NOMO-1 (cell line): ENCODE results near the gene PAFAH1B1.
A peak's percentile ranks its signal among the peaks of the same experiment; 100 is the strongest.
"Not testable (repeated sequence)": the region's sequence is repeated elsewhere in the genome, so short reads cannot be mapped to it uniquely, and the experiment has no call there.

ENCODE experiments used
- DNase-seq, 2 experiments: peaks; one replicate each; lab custom pipeline; 2025; ENCODE audit not compliant: unreplicated experiment in 2 of 2; lab: John Stamatoyannopoulos, UW

PAFAH1B1 gene

DNA sequence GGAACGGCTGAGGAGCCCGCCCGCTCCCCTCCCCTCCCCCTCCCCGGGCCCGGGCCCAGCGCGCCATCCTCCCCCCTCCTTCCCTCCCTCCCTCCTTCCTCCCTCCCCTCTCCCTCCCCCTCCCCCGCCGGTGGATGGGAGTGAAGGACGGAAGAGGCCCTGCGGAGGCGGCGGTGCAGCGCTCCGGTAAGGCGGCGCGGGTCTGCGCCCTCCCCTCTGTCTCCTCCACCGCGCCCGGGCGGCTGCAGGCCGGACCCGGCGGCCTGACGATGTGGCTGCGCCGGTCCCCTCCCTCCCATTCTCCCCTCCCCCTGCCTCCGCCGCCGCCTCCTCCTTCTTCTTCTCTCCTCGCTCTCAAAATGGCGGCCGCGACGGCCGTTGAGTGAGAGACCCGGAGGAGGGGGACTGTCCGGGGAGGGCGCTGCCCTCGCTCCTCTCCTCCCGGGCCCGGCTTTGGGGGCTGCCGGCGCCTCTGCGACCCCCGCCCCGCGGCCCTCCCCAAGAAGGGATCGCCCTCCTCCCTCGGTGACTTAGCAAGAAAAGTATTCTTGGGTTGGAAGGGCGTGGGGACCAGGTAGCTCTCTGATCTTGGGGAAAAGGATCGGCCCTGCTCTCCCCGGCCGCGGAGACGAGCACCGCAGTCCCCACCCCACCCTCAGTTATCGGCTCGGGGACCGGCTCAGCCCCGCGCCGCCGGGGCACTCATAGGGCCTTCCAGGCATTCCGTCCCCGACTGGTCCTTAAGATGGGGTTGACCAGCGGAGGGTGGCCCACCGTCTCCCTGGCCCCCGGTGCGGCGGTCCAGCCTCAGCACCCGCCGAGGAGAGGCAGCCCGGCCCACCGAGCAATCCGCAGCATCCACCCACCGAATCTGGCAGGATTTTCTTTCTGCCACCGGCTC is 617 bp downstream of the PAFAH1B1 start:
- peak; percentile 47 to 84 for DNase-seq

DNA sequence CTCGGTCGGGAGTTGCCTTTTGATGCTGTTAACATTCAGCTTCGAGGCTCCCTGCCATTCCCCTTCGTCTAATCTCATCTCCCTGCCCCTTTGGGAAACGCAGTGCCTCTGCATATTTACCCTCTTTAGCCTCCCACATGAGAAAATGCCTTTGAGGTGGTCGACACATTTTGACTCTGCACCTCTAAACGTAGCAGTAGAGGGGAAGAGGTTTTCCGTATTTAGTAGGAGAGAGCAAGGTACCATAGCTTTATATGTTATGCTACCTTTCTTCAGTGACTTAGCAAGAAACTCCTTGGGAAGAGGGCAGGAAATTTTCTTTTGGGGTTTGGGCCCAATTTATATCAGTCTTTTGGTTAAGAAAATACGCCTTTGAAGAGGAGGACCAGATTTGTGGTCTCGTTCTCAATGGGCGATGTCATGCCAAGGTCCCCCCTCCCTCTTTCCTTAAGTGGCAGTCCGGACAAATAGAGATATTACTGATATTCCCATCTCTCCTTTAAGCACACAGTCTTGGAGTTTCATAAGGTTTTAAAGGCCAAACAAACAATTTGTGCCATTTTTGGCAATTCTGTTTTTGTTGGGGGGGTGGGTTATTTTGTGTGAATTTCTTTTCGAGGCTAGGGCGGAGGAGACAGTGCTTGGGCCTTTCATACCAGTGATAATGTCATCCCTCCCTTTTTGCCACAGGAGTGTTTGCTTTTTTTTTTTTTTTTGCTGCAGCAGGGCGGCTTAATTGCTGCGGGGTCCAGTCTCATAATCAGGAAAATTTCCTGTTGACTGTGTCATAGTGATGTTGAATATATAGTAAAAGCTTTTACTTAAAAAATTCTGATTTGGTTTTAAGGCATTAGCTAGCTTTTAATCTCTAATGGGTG is 1.5 kb downstream of the PAFAH1B1 start:
- DNase-seq, result no peak

DNA sequence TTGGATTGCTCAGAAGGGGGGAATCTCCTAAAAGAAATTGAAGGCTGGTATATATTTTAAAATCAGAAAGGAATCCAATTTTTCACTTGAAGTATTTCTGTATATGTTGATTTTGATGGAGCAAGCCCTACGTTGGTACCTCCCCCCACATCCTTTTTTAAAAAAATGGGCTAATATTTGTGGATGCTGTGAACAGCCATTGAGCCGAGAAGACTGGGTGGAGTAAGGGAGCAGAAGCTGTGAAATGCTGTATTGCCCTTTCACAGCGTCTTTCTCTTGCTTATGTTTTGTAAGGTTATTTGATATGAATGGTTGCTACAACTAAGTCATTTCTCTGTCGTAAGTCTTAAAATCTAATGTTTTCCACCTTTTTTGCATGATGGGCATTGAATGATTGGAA is 2.3 kb downstream of the PAFAH1B1 start:
- peak in 1 of 2 experiments; percentile 2 for DNase-seq

DNA sequence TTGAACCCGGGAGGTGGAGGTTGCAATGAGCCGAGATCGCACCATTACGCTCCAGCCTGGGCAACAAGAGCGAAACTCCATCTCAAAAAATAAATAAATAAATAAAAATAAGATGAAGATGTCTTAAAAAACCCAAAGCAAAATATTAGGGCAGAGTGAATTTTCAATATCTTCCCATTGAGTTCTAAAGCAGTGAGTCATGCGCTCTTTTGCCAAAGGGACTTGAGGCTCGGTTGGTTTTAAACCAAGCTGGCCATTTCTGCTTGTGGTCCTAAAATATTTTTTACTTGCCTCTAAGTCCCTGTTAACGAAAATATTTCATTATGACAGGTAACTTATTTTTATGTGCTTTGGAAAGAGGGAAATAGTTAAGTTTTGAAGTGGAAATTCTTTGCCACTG is 4.7 kb downstream of the PAFAH1B1 start:
- DNase-seq, result no peak

DNA sequence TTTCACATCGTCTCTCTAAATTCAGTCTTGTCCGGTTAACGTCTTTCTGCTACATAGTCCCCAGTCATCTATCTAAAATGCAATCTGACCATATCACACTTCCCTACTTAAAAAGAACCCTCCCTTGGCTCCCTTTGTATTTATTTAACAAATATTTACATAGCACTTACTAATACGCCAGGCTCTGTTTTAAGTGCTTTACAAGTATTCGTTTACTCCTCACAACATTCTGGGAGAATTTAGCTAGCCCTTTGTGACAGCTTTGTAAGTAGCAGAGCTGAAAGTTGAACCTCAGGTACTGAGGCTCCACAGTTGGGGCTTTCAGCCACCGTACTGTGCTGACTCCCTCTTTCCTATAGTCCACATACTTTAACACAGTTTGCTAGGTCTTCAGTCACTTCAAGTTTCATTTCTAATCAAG is 9.2 kb downstream of the PAFAH1B1 start:
- DNase-seq, result no peak

DNA sequence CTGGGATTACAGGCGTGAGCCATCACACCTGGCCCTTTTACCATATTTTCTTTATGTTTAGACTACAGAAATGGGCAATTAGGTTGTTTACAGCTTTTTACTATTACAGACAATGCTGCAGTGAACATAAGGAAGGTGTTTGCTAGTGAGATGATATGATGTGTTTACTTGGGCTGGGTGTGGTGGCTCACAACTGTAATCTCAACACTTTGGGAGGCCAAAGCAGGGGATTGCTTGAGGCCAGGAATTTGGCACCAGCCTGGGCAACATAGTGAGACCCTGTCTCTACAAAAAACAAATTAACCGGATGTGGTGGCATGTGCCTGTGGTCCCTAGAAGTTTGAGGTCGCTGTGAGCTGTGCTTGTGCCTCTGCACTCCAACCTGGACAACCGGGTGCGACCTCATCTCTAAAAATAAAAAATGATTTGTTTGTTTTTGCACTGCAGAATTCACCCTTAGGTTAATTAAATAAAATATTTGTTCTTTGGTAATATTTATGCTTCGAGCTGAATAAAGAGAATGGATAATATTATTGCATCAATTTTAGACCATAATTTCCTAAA is 15.0 kb downstream of the PAFAH1B1 start:
- DNase-seq, result no peak

DNA sequence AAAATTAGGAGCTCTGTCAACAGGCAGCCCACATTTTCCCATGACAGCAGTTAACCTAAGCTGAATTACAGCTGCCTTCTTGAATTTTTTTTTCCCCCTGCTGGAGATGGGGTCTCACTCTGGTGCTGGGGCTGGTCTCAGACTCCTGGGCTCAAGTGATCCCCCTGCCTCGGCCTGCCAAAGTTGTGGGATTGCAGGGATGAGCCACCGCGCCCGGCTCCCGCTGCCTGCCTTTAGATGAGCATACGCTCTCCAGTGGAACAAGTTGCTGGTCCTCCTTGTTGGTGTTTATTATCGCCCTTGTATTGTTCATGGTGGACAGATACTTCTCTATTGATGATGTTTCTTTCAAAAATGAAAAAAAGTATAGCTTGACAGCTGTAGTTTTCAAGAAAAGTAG is 15.6 kb downstream of the PAFAH1B1 start:
- no peak for DNase-seq

DNA sequence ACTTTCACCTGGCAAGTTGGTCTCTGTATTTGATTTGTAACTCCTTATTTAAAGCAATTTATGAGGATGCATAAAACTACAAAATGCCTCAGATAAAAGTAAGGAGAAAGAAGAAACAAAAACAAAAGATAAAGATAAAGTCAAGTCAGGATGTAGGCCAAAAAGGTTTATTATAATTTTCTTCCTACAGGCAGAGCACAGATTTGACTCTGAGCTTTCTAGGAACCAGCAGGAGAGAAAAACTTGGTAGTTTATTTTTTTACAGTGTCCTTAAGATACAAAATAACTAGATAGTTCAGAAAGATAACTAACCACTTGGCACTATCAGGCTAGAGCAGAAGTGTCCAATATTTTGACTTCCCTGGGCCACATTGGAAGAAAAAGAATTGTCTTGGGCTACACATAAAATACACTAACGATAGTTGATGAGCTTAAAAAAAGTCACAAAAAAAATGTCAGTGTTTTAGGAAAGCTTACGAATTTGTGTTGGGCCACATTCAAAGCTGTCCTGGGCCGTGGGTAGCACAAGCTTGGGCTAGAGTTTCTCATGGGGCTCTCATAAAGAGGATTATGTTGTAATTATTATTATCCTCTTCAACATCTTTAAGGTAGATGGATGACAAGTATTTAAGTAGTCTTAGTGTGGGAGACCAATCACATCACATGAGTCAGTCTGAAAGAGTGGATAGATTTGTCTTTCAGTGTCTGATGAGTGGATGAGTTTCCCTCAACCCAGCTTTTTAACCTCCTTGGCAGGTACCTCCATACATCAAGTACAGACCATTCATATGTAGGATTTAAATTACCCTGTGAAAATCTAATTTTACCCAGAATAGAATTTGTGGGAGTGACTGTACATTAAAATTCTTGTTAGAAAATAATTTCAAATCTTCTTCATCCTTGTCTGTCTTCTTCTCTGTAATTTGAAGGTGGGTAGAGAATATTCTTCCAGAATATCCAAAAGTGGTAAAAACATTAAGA is 17.0 kb downstream of the PAFAH1B1 start:
- DNase-seq, result no peak

DNA sequence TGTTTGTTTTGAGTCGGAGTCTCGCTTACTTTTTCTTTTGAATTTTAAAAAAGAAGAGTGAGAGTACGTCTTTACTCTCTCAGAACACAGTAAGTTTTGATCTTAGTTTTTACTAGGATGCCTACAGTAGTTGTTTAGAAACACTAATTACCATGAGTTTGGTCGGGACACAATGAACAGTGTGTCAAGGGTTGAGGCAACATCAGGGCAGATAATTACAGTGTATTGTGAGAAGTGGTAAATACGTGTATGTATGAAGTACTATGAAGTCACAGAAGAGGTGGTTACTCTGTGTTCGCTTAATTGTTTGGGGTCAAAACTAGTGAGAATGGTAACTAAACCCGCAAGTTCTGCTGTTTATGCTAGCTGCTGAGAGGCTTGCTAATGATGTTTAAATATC is 18.2 kb downstream of the PAFAH1B1 start:
- DNase-seq, result no peak

DNA sequence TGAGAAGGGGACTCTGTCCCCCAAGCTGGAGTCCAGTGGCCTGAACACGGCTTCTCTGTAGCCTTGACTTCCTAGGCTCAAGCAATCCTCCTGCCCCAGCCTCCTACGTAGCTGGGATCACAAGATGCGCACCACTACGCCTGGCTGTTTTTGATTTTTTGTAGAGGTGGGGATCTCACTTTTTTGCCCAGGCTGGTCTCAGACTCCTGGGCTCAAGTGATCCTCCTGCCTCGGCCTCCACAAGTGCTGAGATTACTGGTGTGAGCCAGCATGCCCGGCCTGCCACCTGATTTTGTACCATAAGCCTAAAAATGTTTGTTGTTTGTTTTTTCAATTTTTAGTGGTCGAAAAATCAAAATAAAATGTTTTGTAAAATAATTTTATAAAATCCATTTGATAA is 19.2 kb downstream of the PAFAH1B1 start:
- DNase-seq, result no peak

DNA sequence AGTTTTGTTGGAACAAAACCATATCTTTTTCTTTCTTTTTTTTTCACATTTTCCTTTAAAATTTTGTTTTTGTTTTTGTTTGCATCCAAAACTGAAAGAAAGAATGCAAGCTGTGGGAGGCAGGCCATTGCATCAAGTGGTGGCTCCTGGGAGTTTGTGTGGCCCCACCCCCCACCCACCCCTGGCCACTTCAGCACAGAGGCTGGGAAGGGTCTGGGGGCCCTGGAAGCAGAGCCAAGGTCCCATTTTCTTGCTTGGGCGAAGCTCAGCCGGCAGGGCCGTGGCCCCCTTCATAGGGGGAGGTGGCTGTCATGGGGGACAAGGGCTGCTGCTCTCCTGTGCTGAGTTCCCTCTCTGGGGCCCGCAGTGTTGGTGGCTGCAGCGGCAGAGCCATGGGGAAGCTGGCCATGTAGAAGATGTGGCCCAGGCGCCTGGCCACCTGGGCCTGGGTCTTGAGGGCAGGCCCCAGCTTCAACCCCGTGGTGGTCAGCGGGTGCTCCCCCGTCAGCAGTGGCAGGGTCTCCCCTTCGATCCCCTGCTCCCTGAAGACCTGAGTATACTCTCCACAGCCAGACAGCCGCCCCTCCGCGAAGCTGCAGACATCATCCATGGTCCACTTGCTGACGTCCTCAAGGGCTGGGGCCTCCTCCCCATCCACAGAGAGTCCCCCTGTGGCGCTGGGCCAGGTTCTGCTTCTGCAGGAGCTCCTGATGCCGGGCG is 19.8 kb downstream of the PAFAH1B1 start:
- DNase-seq, result no peak

DNA sequence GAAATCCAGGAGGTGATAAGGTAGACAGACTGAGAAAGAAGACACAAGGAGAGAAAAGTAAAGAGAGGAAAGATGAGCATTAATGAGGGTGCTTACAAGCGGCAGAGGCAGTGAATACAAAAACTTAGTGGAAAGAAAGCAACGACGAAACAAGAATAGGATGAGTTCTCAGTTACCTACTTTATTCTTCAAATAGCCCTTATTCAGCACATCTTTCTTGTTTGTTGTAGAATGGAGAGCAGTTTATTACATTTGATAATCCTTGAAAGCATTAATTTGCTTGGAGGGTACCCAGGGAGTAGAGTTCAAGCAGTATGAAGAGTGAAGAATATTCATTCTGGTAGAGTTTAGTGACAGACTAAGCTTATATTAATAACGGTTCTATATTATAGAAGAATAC is 22.4 kb downstream of the PAFAH1B1 start:
- DNase-seq, result no peak

DNA sequence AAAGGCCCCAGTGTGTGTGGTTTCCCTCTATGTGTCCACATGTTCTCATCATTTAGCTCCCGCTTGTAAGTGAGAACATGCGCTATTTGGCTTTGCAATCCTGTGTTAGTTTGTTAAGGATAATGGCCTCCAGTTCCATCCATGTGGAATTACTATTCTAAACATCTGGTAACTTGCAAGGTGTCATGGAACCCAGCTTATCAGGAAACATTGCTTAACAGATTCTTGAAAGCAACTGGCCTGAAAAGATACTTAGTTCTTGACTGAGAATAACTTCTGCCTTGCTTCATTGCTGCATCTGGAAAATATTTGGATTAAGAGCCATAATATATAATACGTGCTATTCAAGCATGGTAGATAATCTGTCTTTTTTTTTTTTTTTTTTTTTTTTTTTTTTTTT is 27.8 kb downstream of the PAFAH1B1 start:
- DNase-seq, result no peak

DNA sequence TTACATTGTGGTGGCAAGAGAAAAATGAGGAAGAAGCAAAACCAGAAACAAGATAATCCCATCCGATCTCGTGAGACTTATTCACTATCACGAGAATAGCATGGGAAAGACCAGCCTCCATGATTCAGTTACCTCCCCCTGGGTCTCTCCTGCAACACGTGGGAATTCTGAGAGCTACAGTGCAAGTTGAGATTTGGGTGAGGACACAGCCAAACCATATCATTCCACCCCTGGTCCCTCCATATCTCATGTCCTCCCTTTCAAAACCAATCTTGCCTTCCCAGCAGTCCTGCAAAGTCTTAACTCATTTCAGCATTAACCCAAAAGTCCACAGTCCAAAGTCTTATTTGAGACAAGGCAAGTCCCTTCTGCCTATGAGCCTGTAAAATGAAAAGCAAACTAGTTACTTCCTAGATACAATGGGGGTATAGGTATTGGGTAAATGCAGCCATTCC is 28.5 kb downstream of the PAFAH1B1 start:
- DNase-seq, result peak in 1 of 2 experiments; percentile 39

DNA sequence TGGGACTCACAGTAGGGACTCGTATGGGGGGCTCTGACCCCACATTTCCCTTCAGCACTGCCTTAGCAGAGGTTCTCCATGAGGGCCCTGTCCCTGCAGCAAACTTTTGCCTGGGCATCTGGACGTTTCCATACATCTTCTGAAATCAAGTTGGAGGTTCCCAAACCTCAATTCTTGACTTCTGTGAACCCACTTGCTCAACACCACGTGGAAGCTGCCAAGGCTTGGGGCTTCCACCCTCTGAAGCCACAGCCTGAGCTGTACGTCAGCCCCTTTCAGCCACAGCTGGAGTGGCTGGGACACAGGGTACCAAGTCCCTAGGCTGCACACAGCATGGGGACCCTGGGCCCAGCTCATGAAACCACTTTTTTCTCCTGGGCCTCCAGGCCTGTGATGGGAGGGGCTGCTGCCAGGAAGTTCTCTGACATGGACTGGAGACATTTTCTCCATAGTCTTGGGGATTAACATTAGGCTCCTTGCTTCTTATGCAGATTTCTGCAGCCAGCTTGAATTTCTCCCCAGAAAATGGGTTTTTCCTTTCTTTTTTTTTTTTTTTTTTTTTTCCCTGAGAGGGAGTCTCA is 29.4 kb downstream of the PAFAH1B1 start:
- not testable (repeated sequence) for DNase-seq

DNA sequence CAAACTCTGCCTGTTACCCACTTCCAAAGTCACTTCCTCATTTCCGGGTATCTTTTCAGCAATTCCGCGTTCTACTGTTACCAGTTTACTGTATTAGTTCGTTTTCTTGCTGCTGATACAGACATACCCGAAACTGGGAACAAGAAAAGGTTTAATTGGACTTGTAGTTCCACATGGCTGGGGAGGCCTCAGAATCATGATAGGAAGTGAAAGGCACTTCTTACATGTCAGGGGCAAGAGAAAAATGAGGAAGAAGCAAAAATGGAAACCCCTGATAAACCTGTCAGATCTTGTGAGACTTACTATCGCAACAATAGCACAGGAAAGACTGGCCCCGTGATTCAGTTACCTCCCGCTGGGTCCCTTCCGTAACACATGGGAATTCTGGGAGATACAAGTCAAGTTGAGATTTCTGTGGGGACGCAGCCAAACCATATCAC is 30.9 kb downstream of the PAFAH1B1 start:
- DNase-seq, result peak; percentile 81 to 89

DNA sequence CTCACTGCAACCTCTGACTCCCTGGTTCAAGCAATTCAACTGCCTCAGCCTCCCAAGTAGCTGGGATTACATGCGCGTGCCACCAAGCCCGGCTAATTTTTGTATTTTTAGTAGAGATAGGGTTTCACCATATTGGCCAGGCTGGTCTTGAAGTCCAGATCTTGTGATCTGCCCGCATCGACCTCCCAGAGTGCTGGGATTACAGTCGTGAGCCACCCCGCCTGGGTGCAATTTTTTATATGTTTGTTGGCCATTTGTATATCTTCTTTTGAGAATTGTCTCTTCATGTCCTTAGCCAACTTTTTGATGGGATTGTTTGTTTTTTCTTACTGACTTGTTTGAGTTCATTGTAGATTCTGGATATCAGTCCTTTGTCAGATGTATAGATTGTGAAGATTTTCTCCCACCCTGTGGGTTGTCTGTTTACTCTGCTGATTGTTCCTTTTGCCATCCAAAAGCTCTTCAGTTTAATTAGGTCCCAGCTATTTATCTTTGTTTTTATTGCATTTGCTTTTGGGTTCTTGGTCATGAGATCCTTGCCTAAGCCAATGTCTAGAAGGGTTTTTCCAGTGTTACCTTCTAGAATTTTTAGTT is 33.3 kb downstream of the PAFAH1B1 start:
- DNase-seq, result not testable (repeated sequence)

DNA sequence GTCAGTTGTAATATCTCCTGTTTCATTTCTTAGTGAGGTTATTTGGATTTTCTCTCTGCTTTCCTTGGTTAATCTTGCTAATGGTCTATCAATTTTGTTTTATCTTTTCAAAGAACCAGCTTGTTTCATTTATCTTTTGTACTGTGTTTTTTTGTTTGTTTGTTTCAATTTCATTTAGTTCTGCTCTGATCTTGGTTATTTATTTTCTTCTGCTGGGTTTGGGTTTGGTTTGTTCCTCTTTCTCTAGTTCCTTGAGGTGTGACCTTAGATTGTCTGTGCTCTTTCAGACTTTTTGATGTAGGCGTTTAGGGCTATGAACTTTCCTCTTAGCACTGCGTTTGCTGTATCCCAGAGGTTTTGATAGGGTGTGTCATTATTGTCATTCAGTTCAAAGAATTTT is 35.5 kb downstream of the PAFAH1B1 start:
- not testable (repeated sequence) for DNase-seq

DNA sequence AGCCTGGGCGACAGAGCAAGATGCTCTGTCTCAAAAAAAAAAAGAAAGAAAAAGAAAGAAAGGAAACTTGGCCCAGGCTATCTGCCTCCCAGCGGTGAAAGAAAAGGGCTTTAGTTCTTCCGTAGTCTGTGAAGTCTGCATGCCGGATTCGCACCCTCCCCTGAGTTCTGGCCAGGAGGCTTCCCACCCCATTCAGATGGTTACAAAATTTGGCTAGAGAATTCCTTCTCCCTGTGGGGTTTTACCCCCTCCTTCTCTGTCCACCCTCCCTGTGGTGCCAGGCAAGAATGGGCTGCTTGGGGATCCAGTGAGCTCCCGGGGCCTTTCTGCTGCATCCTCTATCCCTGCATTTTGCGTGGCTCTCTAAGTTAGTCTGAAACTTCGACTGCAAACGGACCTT is 37.8 kb downstream of the PAFAH1B1 start:
- no peak for DNase-seq
